Right atrium auricular region (tissue), 2 donors: Measurements from ENCODE around the gene ARHGAP6. TPM values are rescaled to one million over a fixed set of nuclear protein-coding genes. Genes with fewer than 3 reads are reported as not detected.
A peak's percentile ranks its signal among the peaks of the same experiment; 100 is the strongest.

Experiments used
- DNase-seq: peaks from one replicate; pipeline ENCODE4 v3.0.0-alpha.2; 2019; ENCODE audit warnings: low spot score
- H3K27ac ChIP-seq, 2 donors: fragments of 200-600 bp; sonication (generic); 1 replicate in 1 of 2; 2 replicates in 1 of 2; pipeline ENCODE4 v1.5.1; 2016 to 2019
- H3K27me3 ChIP-seq, 2 donors: fragments of 200-600 bp; sonication (generic); one replicate each; pipeline versions ENCODE4 v1.5.1 to v1.6.0; 2017 to 2019
- H3K36me3 ChIP-seq: fragments of 200-600 bp; sonication (generic); one replicate; pipeline ENCODE4 v1.5.1; 2016
- H3K4me1 ChIP-seq, 2 donors: fragments of 200-600 bp; sonication (generic); one replicate each; pipeline versions ENCODE4 v1.5.1 to v1.6.0; 2017 to 2019
- H3K4me3 ChIP-seq, 2 donors: fragments of 200-600 bp; sonication (generic); 1 replicate in 1 of 2; 2 replicates in 1 of 2; pipeline ENCODE4 v1.5.1; 2017 to 2019; ENCODE audit warnings: mild to moderate bottlenecking in 1 of 2, moderate library complexity in 1 of 2
- H3K9me3 ChIP-seq, 2 donors: fragments of 200-600 bp; sonication (generic); one replicate each; pipeline ENCODE4 v1.5.1; 2019
- CTCF ChIP-seq, 2 donors: fragments of 200-600 bp; sonication (generic); IDR thresholded peaks; one replicate each; pipeline ENCODE4 v1.5.1; 2019; ENCODE audit warnings: antibody characterized with exemption in 2 of 2
- microRNA-seq, 2 donors: library from miRNA; unstranded; fragments of <30 nt; microRNA quantifications; one replicate each; pipeline ENCODE4, GENCODE V29; 2016 to 2017; ENCODE audit warnings: borderline number of aligned reads in 2 of 2, borderline replicate concordance in 1 of 2
- total RNA-seq, 2 donors: library from RNA; depleted of rRNA; stranded (reverse); fragments of >200 nt; gene quantifications; one replicate each; pipeline ENCODE4 v1.1.0, GENCODE V29; 2016

The ARHGAP6 gene
- total RNA-seq, 2 donors from 2014 or later = 5.1 to 9.4 TPM

- peak in 1 of 2 donors; percentile 57 for TF ChIP-seq CTCF (IDR thresholded peaks at IDR 0.05)
- Histone ChIP-seq H3K27ac (no peak overlapping the region), H3K36me3 (no peaks in the 10 kb centered on the region), H3K4me1 (no peaks in the 10 kb centered on the region), H3K27me3 (no peaks in the 10 kb centered on the region), H3K4me3 (no peak overlapping the region), H3K9me3 (no peaks in the 10 kb centered on the region)
- no peak for DNase-seq
Measured at GRCh38 chrX:11100281-11101035, 565.3 kb downstream of the ARHGAP6 start.

- Histone ChIP-seq H3K4me1 (no peaks in the 10 kb centered on the region), H3K27ac (no peak overlapping the region), H3K9me3 (no peaks in the 10 kb centered on the region), H3K4me3 (no peak overlapping the region), H3K27me3 (no peaks in the 10 kb centered on the region), H3K36me3 (no peaks in the 10 kb centered on the region)
- no peak for DNase-seq
- no peak for TF ChIP-seq CTCF (IDR thresholded peaks at IDR 0.05)
Measured at GRCh38 chrX:11099465-11099864, 566.3 kb downstream of the ARHGAP6 start.

- DNase-seq = no peak
- no peak overlapping the region for H3K27ac ChIP-seq
Measured at GRCh38 chrX:11097933-11098332, 567.8 kb downstream of the ARHGAP6 start.

GRCh38 chrX:11089802-11090201, 575.9 kb downstream of the ARHGAP6 start:
- Histone ChIP-seq H3K36me3 (no peaks in the 10 kb centered on the region), H3K4me1 (no peaks in the 10 kb centered on the region), H3K4me3 (no peak overlapping the region), H3K9me3 (peaks cover 3 to 34% of the 10 kb centered on the region in 2 donors), H3K27me3 (no peaks in the 10 kb centered on the region), H3K27ac (no peak overlapping the region)
- TF ChIP-seq CTCF (IDR thresholded peaks at IDR 0.05) = no peak
- DNase-seq = no peak

More at GRCh38 chrX:11097933-11098332, 567.8 kb downstream of the ARHGAP6 start:
- Histone ChIP-seq H3K4me3 (no peak overlapping the region), H3K27me3 (no peaks in the 10 kb centered on the region), H3K9me3 (no peaks in the 10 kb centered on the region), H3K4me1 (no peaks in the 10 kb centered on the region), H3K36me3 (no peaks in the 10 kb centered on the region)
- TF ChIP-seq CTCF (IDR thresholded peaks at IDR 0.05) = no peak

Small RNA genes within 50 kb of the gene (microRNA-seq; reads per million reads assigned to microRNA genes)
- gene MIR548AX = 1.4 to 2.1 reads per million in 2 donors

Other genes with a start within 250 kb of the ARHGAP6 start
- gene MSL3, start 92.3 kb upstream of the ARHGAP6 start, total RNA-seq = 10 to 100 TPM; 11.4 to 13.2 TPM